HepG2 (cell line): ENCODE results near the gene TOM1L2. TPM values are rescaled to one million over a fixed set of nuclear protein-coding genes. Genes with fewer than 3 reads are reported as not detected.
A peak's percentile ranks its signal among the peaks of the same experiment; 100 is the strongest.

ENCODE experiments used
- ARID3A ChIP-seq: IDR thresholded peaks from 2 replicates; pipeline ENCODE4 v1.6.1; 2012; ENCODE audit warnings: low read depth, low read length, improper control_type of control experiment
- CREM ChIP-seq, 2 experiments: sonication (generic) in 1 of 2; formaldehyde crosslinking in 1 of 2; IDR thresholded peaks; 2 replicates each; pipeline versions ENCODE4 v1.4.0 to v1.6.1; 2016 to 2020; ENCODE audit warnings: antibody characterized with exemption in 1 of 2, mild to moderate bottlenecking in 1 of 2, missing genetic modification reagents in 1 of 2
- DMAP1 ChIP-seq: IDR thresholded peaks from 2 replicates; pipeline ENCODE4 v1.6.1; 2016
- GLI4 ChIP-seq: sonication (generic); formaldehyde crosslinking; IDR thresholded peaks from 2 replicates; pipeline ENCODE4 v1.5.1; 2020; ENCODE audit warnings: missing genetic modification reagents, mild to moderate bottlenecking, moderate library complexity, borderline replicate concordance
- HMG20A ChIP-seq: IDR thresholded peaks from 2 replicates; pipeline ENCODE4 v1.6.1; 2016; ENCODE audit warnings: borderline replicate concordance
- KLF12 ChIP-seq: sonication (generic); formaldehyde crosslinking; IDR thresholded peaks from 2 replicates; pipeline ENCODE4 v1.4.0; 2020; ENCODE audit warnings: missing genetic modification reagents, borderline replicate concordance
- LCORL ChIP-seq, 2 experiments: fragments of 450-650 bp in 1 of 2; sonication (generic) in 1 of 2; formaldehyde crosslinking in 1 of 2; IDR thresholded peaks; 2 replicates each; pipeline versions ENCODE4 v1.5.0 to v1.6.1; 2017 to 2020; ENCODE audit warnings: antibody characterized with exemption in 1 of 2, missing genetic modification reagents in 1 of 2
- MXD4 ChIP-seq: IDR thresholded peaks from 2 replicates; pipeline ENCODE4 v1.6.1; 2016; ENCODE audit warnings: mild to moderate bottlenecking, missing biosample characterization, missing genetic modification reagents
- MXI1 ChIP-seq: IDR thresholded peaks from 3 replicates; pipeline ENCODE4 v1.6.1; 2012; ENCODE audit warnings: low read depth, low read length, inconsistent platforms, borderline replicate concordance
- NFYC ChIP-seq: IDR thresholded peaks from 2 replicates; pipeline ENCODE4 v1.6.1; 2016; ENCODE audit warnings: missing genetic modification reagents, missing compliant biosample characterization
- SP5 ChIP-seq: IDR thresholded peaks from 2 replicates; pipeline ENCODE4 v1.6.1; 2016; ENCODE audit warnings: low read depth, borderline replicate concordance
- YEATS2 ChIP-seq: sonication (generic); formaldehyde crosslinking; IDR thresholded peaks from 2 replicates; pipeline ENCODE4 v1.4.0; 2020; ENCODE audit warnings: missing genetic modification reagents, borderline replicate concordance
- ZNF10 ChIP-seq: sonication (generic); formaldehyde crosslinking; IDR thresholded peaks from 2 replicates; pipeline ENCODE4 v1.4.0; 2020; ENCODE audit warnings: mild to moderate bottlenecking, low read depth, missing genetic modification reagents, borderline replicate concordance
- ZNF644 ChIP-seq: IDR thresholded peaks from 2 replicates; pipeline ENCODE4 v1.6.1; 2016; ENCODE audit warnings: low read depth
- ZNF770 ChIP-seq: sonication (generic); formaldehyde crosslinking; IDR thresholded peaks from 2 replicates; pipeline ENCODE4 v1.5.0; 2020; ENCODE audit warnings: mild to moderate bottlenecking, missing genetic modification reagents
- ZSCAN9 ChIP-seq: IDR thresholded peaks from 2 replicates; pipeline ENCODE4 v1.6.1; 2016; ENCODE audit warnings: borderline replicate concordance
- polyA plus RNA-seq, 8 experiments: library from polyadenylated mRNA; depleted of rRNA in 3 of 8; stranded (reverse) in 7 of 8; unstranded in 1 of 8; fragments of >200 nt; fragmentation: Illumina TruSeq in 4 of 8; extraction: Trizol in 4 of 8; gene quantifications; 2 replicates each; pipeline versions ENCODE4 v1.2.1 to v1.2.3, GENCODE V29; 2011 to 2016; ENCODE audit warnings: low read depth in 4 of 8, missing spikeins in 1 of 8, mixed read lengths in 1 of 8; ENCODE audit not compliant: insufficient read depth in 1 of 8
- total RNA-seq, 5 experiments: library from RNA; depleted of rRNA; stranded (reverse); fragments of >200 nt; fragmentation: Illumina TruSeq; extraction: Trizol; gene quantifications; 2 replicates each; pipeline ENCODE4 v1.2.3, GENCODE V29; 2016; ENCODE audit warnings: low read depth in 1 of 5
- TF ChIP-seq, protein P1 (sequence below): fragments of 450-650 bp; IDR thresholded peaks from 2 replicates; pipeline ENCODE4 v1.6.1; 2017; ENCODE audit warnings: mild to moderate bottlenecking
- TF ChIP-seq, protein P2 (sequence below): sonication (generic); formaldehyde crosslinking; IDR thresholded peaks from 2 replicates; pipeline ENCODE4 v1.4.0; 2020; ENCODE audit warnings: missing genetic modification reagents, borderline replicate concordance
- TF ChIP-seq, protein P3 (sequence below): IDR thresholded peaks from 2 replicates; pipeline ENCODE4 v1.6.1; 2016; ENCODE audit warnings: missing compliant biosample characterization, missing genetic modification reagents, borderline replicate concordance

Gene TOM1L2
- total and polyA plus RNA-seq, 2 of the 13 experiments (the other 11 are each of a cell fraction or from before 2014, with no cell fraction given) = 4.7 to 7.4 TPM

DNA sequence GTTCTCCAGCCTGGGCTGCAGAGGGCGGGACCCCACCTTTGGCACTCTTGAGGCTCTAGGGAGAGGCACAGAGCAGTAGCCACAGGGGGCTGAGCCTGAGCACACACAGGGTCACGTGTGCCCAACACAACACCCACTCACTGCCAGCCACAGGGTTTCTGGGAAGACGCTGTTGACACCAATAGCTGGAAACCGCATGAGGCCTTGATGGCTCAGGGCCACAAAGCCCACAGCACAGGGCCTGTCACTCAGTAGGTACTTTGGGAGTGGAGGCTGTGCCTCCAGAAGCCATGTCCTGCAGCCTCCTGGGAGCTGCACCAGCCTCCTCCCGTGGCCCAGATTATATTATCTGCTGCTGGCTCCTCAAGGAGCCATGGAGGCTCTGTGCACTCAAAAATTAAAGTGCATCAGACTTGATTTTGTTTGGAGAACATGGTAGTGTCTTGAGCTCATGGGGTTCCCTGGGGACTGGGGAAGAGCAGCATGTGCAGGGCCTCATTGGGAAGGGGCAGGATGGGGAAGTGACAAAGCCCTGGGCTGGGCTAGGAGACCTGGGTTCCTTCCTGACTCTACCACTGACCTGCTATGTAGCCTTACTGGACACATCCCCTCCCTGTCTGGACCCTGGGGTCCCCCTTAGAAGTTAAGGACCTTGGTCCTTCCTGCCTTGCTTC is 122.9 kb downstream of the TOM1L2 start (continued):
- TF ChIP-seq DMAP1 = peak; percentile 55; the same call in 1 of the 2 replicates
- TF ChIP-seq KLF12 (CRISPR knock-in tag) = no peak
- no peak for TF ChIP-seq ARID3A
- TF ChIP-seq, protein P1, sequence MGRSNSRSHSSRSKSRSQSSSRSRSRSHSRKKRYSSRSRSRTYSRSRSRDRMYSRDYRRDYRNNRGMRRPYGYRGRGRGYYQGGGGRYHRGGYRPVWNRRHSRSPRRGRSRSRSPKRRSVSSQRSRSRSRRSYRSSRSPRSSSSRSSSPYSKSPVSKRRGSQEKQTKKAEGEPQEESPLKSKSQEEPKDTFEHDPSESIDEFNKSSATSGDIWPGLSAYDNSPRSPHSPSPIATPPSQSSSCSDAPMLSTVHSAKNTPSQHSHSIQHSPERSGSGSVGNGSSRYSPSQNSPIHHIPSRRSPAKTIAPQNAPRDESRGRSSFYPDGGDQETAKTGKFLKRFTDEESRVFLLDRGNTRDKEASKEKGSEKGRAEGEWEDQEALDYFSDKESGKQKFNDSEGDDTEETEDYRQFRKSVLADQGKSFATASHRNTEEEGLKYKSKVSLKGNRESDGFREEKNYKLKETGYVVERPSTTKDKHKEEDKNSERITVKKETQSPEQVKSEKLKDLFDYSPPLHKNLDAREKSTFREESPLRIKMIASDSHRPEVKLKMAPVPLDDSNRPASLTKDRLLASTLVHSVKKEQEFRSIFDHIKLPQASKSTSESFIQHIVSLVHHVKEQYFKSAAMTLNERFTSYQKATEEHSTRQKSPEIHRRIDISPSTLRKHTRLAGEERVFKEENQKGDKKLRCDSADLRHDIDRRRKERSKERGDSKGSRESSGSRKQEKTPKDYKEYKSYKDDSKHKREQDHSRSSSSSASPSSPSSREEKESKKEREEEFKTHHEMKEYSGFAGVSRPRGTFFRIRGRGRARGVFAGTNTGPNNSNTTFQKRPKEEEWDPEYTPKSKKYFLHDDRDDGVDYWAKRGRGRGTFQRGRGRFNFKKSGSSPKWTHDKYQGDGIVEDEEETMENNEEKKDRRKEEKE = no peak
- TF ChIP-seq CREM (IDR thresholded peaks at IDR 0.05) = no peak
- no peak for TF ChIP-seq CREM (CRISPR knock-in tag; IDR thresholded peaks at IDR 0.05)
- no peak; the same call in 1 of the 2 replicates for TF ChIP-seq MXD4 (CRISPR knock-in tag)
- TF ChIP-seq ZNF644 (CRISPR knock-in tag) = peak; percentile 76; the same call in 1 of the 2 replicates
- no peak for TF ChIP-seq ZNF10 (CRISPR knock-in tag)
- peak; percentile 51; the same call in 1 of the 2 replicates for TF ChIP-seq ZSCAN9 (CRISPR knock-in tag)
- TF ChIP-seq LCORL (IDR thresholded peaks at IDR 0.05) = no peak
- TF ChIP-seq LCORL (CRISPR knock-in tag; IDR thresholded peaks at IDR 0.05) = 0 out of 2 replicates have a peak, but pooled peaks have one; percentile 27
- peak; percentile 53; the same call in 1 of the 2 replicates for TF ChIP-seq SP5 (CRISPR knock-in tag)
- TF ChIP-seq, protein P2, sequence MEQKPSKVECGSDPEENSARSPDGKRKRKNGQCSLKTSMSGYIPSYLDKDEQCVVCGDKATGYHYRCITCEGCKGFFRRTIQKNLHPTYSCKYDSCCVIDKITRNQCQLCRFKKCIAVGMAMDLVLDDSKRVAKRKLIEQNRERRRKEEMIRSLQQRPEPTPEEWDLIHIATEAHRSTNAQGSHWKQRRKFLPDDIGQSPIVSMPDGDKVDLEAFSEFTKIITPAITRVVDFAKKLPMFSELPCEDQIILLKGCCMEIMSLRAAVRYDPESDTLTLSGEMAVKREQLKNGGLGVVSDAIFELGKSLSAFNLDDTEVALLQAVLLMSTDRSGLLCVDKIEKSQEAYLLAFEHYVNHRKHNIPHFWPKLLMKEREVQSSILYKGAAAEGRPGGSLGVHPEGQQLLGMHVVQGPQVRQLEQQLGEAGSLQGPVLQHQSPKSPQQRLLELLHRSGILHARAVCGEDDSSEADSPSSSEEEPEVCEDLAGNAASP (CRISPR knock-in tag) = peak; percentile 38; the same call in 1 of the 2 replicates
- TF ChIP-seq NFYC (CRISPR knock-in tag) = peak; percentile 22; the same call in 1 of the 2 replicates
- TF ChIP-seq, protein P3, sequence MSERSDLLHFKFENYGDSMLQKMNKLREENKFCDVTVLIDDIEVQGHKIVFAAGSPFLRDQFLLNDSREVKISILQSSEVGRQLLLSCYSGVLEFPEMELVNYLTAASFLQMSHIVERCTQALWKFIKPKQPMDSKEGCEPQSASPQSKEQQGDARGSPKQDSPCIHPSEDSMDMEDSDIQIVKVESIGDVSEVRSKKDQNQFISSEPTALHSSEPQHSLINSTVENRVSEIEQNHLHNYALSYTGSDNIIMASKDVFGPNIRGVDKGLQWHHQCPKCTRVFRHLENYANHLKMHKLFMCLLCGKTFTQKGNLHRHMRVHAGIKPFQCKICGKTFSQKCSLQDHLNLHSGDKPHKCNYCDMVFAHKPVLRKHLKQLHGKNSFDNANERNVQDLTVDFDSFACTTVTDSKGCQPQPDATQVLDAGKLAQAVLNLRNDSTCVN (CRISPR knock-in tag) = 0 out of 2 replicates have a peak, but pooled peaks have one; percentile 15
- no peak for TF ChIP-seq GLI4 (CRISPR knock-in tag)
- peak; percentile 95 for TF ChIP-seq ZNF770 (CRISPR knock-in tag)
- TF ChIP-seq MXI1 = peak; percentile 56; the same call in 1 of the 3 replicates
- TF ChIP-seq HMG20A (CRISPR knock-in tag) = no peak
- peak; percentile 65; the same call in 1 of the 2 replicates for TF ChIP-seq YEATS2
